HEK293 (cell line): ENCODE data around the gene LSP1.

Source experiments
- CTCF ChIP-seq: fragments of 450-650 bp; formaldehyde crosslinking; IDR thresholded peaks from 2 replicates; pipeline ENCODE4 v1.5.1; 2016; ENCODE audit warnings: missing biosample characterization, missing genetic modification characterization
- ZBTB11 ChIP-seq: fragments of 450-650 bp; formaldehyde crosslinking; conservative IDR thresholded peaks from 2 replicates; pipeline ENCODE4 v1.5.1; 2016; ENCODE audit warnings: low read depth, missing biosample characterization, missing genetic modification characterization
- ZBTB17 ChIP-seq: fragments of 450-650 bp; formaldehyde crosslinking; IDR thresholded peaks from 2 replicates; pipeline ENCODE4 v1.5.1; 2016; ENCODE audit warnings: missing biosample characterization, missing genetic modification characterization
- ZBTB49 ChIP-seq: fragments of 450-650 bp; formaldehyde crosslinking; IDR thresholded peaks from 2 replicates; pipeline ENCODE4 v1.5.1; 2016; ENCODE audit warnings: missing biosample characterization, missing genetic modification characterization, low read depth
- ZNF530 ChIP-seq: fragments of 450-650 bp; formaldehyde crosslinking; IDR thresholded peaks from 2 replicates; pipeline ENCODE4 v1.5.1; 2016; ENCODE audit warnings: low read depth, missing biosample characterization, missing genetic modification characterization

- TF ChIP-seq CTCF (tag by site-specific recombination) (no peak), ZBTB17 (tag by site-specific recombination) (no peak), ZBTB49 (tag by site-specific recombination) (no peak), ZNF530 (tag by site-specific recombination) (no peak), ZBTB11 (no peak)
Observed at GRCh38 chr11:1928470-1928890, 75.6 kb downstream of the LSP1 start.
